NCI-H2196 (cell line): Measurements from ENCODE around the gene SMIM10.
"Not testable (repeated sequence)": the region's sequence is repeated elsewhere in the genome, so short reads cannot be mapped to it uniquely, and the experiment has no call there.

Experiments used
- DNase-seq: peaks from one replicate; lab custom pipeline; 2025; ENCODE audit not compliant: unreplicated experiment; lab: John Stamatoyannopoulos, UW

SMIM10 gene

DNA sequence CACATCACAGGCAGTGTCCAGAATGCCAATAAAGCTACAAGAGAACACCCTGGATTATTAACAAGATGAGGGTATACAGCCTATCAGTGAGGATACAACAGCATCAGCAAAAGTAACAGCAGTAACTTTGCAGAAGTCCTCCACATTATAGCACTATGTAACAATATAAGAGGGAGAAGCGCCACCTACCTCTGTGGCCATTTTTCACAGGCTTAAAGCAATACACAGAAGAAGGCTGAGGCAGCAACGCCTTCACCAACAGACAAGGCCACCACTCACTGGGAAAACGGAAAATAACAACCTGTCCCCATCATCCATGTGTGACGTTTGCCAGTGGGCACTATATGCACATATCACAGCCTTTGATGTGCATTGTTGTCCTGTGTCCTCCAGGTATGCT is 19.0 kb downstream of the SMIM10 start:
- DNase-seq: no peak

DNA sequence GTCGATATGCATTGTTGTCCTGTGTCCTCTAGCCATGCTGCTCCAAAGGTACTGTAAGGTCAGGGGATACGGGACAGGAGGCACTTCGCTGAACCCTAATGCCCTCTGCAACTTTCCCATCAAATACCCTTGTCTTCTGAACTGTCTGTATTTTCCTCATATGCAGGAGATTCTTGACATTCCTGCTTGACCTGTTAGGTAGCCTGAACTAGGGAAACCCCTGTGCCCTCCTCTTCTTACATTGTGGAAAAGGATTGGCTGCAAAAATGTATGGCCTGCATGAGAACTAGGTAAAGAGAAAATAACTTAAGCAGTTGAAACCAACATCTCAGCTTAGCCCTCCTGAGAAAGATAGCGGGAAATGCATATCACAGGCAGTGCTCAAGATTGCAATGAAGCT is 20.1 kb downstream of the SMIM10 start:
- DNase-seq: no peak

GRCh38 chrX:135015523-135016245 is 24.9 kb downstream of the SMIM10 start:
- DNase-seq: no peak

DNA sequence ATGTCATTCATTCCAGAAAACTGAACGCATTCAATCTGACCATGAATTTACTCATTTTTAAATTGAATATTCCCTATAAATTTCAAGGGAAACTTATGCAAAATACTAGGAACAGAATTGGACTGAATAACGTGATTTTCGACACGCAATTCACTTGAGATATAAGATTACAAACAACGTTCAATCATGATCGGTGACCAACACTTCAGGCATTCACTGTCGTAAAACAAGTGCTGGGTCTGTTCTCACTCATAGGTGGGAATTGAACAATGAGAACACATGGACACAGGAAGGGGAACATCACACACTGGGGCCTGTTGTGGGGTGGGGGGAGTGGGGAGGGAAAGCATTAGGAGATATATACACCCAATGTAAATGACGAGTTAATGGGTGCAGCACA is 29.1 kb downstream of the SMIM10 start:
- DNase-seq: not testable (repeated sequence)

- DNase-seq: not testable (repeated sequence)
Measured at GRCh38 chrX:135023791-135024190, 33.0 kb downstream of the SMIM10 start.

- DNase-seq: no peak
Measured at GRCh38 chrX:135024526-135024925, 33.7 kb downstream of the SMIM10 start.

GRCh38 chrX:135030207-135030963 is 39.6 kb downstream of the SMIM10 start:
- DNase-seq: not testable (repeated sequence)

DNA sequence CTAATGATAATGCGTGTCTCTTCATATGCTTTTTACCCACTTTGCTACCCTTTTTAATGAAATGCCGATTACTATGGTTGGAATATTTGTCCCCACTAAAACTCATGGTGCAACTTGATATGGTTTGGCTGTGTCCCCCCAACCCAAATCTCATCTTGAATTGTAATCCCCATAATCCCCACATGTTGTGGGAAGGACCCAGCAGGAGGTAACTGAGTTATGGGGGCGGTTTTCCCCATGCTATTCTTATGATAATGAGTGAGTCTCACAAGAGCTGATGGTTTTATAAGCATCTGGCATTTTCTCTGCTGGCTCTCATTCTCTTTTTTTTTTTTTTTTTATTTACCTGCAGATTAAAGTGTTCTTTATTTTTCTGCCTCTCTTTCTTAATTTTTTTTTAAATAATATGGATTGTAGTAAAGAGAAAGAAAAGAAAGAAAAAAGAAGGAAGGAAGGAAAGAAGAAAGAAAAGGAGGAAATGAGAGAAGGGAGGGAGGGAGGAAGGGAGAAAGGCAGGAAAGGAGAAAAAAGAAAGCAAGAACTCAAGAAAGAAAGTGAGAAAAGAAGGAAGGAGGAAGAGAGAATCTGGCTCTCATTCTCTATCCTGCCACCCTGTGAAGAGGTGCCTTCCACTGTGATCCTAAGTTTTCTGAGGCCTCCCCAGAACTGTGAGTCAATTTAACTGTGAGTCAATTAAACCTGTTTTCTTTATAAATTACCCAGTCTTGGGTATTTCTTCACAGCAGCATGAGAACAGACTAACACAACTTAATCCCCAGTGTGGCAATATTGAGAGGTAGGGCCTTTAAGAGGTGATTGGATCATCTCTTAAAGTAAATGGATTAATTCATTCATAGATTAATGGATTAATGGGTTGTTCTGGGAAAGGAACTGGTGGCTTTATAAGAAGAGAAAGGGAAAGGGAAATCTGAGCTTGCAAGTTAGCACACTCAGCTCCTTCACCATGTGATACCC is 50.6 kb downstream of the SMIM10 start:
- DNase-seq: not testable (repeated sequence)
